Endothelial cell of umbilical vein (primary cell): ENCODE results near the gene TBC1D10B. TPM values are rescaled to one million over a fixed set of nuclear protein-coding genes. Genes with fewer than 3 reads are reported as not detected.

Source experiments
- BruUV-seq: library from RNA; stranded (reverse); fragments of 400-500 nt; replicated peaks from 2 replicates; lab custom pipeline; 2021; lab: Mats Ljungman, UMichigan
- CTCF ChIA-PET: fragments of 300-600, 350-600 bp; sonication (Branson Sonifier 250); formaldehyde crosslinking; loops from one replicate; lab custom pipeline; 2021; ENCODE audit warnings: antibody characterized with exemption, inconsistent platforms; lab: Charles Lee
- POLR2A ChIA-PET: fragments of 300-600, 350-600 bp; sonication (Branson Sonifier 250); formaldehyde crosslinking; loops from one replicate; lab custom pipeline; 2021; ENCODE audit warnings: antibody characterized with exemption, inconsistent platforms; lab: Charles Lee
- DNase-seq: peaks from one replicate; pipeline ENCODE4 v3.0.0-alpha.2; 2011; ENCODE audit warnings: low read depth, low spot score
- FAIRE-seq: peaks from 2 replicates; lab custom pipeline; 2011; peaks lifted over from hg19 to GRCh38; lab: Jason Lieb, UNC
- H2AFZ ChIP-seq: 2 replicates; pipeline ENCODE4 v1.6.0; 2012; ENCODE audit warnings: low read depth, low read length, control low read depth, inconsistent platforms
- H3K27ac ChIP-seq: 2 replicates; pipeline ENCODE4 v1.5.1; 2011; ENCODE audit warnings: low read depth, mild to moderate bottlenecking, control low read depth, low read length, moderate library complexity; ENCODE audit not compliant: insufficient read depth
- H3K27me3 ChIP-seq, 2 experiments: 2 replicates each; pipeline versions ENCODE4 v1.6.0 to v1.6.1; 2011; ENCODE audit warnings: low read length in 2 of 2, mixed read lengths in 1 of 2; ENCODE audit not compliant: control insufficient read depth in 2 of 2, insufficient read depth in 2 of 2
- H3K36me3 ChIP-seq, 2 experiments: 2 replicates in 1 of 2; 3 replicates in 1 of 2; pipeline ENCODE4 v1.5.1; 2011; ENCODE audit warnings: low read length in 2 of 2, mild to moderate bottlenecking in 1 of 2, moderate library complexity in 1 of 2; ENCODE audit not compliant: control insufficient read depth in 2 of 2, insufficient read depth in 2 of 2; ENCODE audit errors: extremely low read depth in 1 of 2
- H3K4me1 ChIP-seq: 3 replicates; pipeline ENCODE4 v1.5.1; 2011; ENCODE audit warnings: mild to moderate bottlenecking, low read length; ENCODE audit not compliant: control insufficient read depth, insufficient read depth; ENCODE audit errors: extremely low read depth
- H3K4me2 ChIP-seq: 2 replicates; pipeline ENCODE4 v1.6.1; 2011; ENCODE audit warnings: low read length, control low read depth, mixed read lengths; ENCODE audit not compliant: insufficient read depth
- H3K4me3 ChIP-seq, 3 experiments: fragments of 200-600 bp in 1 of 3; sonication (generic), shearing (Covaris generic) in 1 of 3; replicated peaks in 1 of 3; 2 replicates each; pipeline ENCODE4 v1.5.1; 2011 to 2016; ENCODE audit warnings: control low read depth in 3 of 3, low read length in 3 of 3, mild to moderate bottlenecking in 2 of 3, inconsistent platforms in 1 of 3, low read depth in 1 of 3, moderate library complexity in 1 of 3; ENCODE audit not compliant: insufficient read depth in 1 of 3
- H3K79me2 ChIP-seq: 2 replicates; pipeline ENCODE4 v1.6.0; 2012; ENCODE audit warnings: low read length, inconsistent platforms; ENCODE audit not compliant: control insufficient read depth, insufficient read depth
- H3K9ac ChIP-seq: replicated peaks from 2 replicates; pipeline ENCODE3; 2011; ENCODE audit warnings: low read length, control low read depth; ENCODE audit not compliant: insufficient read depth; ENCODE audit errors: extremely low read depth
- H3K9me1 ChIP-seq: replicated peaks from 3 replicates; pipeline ENCODE4 v1.6.0; 2011; ENCODE audit warnings: mild to moderate bottlenecking, low read length; ENCODE audit not compliant: control insufficient read depth, insufficient read depth; ENCODE audit errors: extremely low read depth
- H3K9me3 ChIP-seq: replicated peaks from 2 replicates; pipeline ENCODE4 v1.5.1; 2012; ENCODE audit warnings: low read length, inconsistent platforms; ENCODE audit not compliant: control insufficient read depth, insufficient read depth
- H4K20me1 ChIP-seq: replicated peaks from 2 replicates; pipeline ENCODE3; 2011; ENCODE audit warnings: mild to moderate bottlenecking, low read length; ENCODE audit not compliant: control insufficient read depth, insufficient read depth; ENCODE audit errors: extremely low read depth
- EZH2 ChIP-seq: IDR thresholded peaks from 2 replicates; pipeline ENCODE4 v1.6.1; 2012; ENCODE audit warnings: borderline replicate concordance, low read depth, mild to moderate bottlenecking, moderate library complexity, low read length, inconsistent platforms; ENCODE audit not compliant: severe bottlenecking
- MYC ChIP-seq: IDR thresholded peaks from one replicate; pipeline ENCODE4 v1.6.1; 2011; ENCODE audit warnings: mild to moderate bottlenecking, low read depth, low read length
- POLR2AphosphoS5 ChIP-seq: IDR thresholded peaks from 2 replicates; pipeline ENCODE4 v1.6.1; 2012; ENCODE audit warnings: low read depth, mild to moderate bottlenecking, control low read depth, low read length, moderate library complexity; ENCODE audit not compliant: insufficient read depth
- dilution Hi-C: fragments of 300-500 bp; cut with MboI; formaldehyde crosslinking; loops from one replicate; pipeline ENCODE4 v1.15.0; 2019; ENCODE audit warnings: low sequenced_read_pairs; ENCODE audit not compliant: extremely low pct_ligation_motif_present
- intact Hi-C: fragments of 100-400 bp; cut with micrococcal nuclease; formaldehyde crosslinking; loops from one replicate; pipeline ENCODE4 v1.10.0; 2022
- polyA plus RNA-seq, 4 experiments: library from polyadenylated mRNA; depleted of rRNA in 3 of 4; stranded (reverse) in 3 of 4; unstranded in 1 of 4; fragments of >200 nt; gene quantifications; 2 replicates each; pipeline versions ENCODE4 v1.2.1 to v1.2.3, GENCODE V29; 2011 to 2012; ENCODE audit warnings: missing spikeins in 1 of 4
- total RNA-seq: library from RNA; stranded (reverse); gene quantifications from 2 replicates; pipeline ENCODE4 v1.2.3, GENCODE V29; 2021
- TF ChIP-seq, protein P1 (sequence below): IDR thresholded peaks from 2 replicates; pipeline ENCODE4 v1.6.1; 2011; ENCODE audit not compliant: insufficient read depth, insufficient read length

Gene TBC1D10B
- total and polyA plus RNA-seq, 2 donors (not counting 3 experiments of a cell fraction or from before 2014, with no cell fraction given) = 37.0 to 63.0 TPM

- Histone ChIP-seq H3K27me3 (no peaks in the 10 kb centered on the region), H3K4me3 (peak overlapping the region in 2 of 3 experiments; percentile 23 to 60), H3K27ac (peak overlapping the region; percentile 89), H3K79me2 (peaks cover 9% of the 10 kb centered on the region), H3K9ac (peak overlapping the region; percentile 83), H4K20me1 (no peaks in the 10 kb centered on the region), H3K4me2 (peak overlapping the region; percentile 92), H3K9me1 (no peaks in the 10 kb centered on the region), H2AFZ (peak overlapping the region; percentile 23), H3K36me3 (peaks cover 0 to 19% of the 10 kb centered on the region in 2 experiments), H3K4me1 (peaks cover 17% of the 10 kb centered on the region), H3K9me3 (no peaks in the 10 kb centered on the region)
- ChIA-PET CTCF (interaction anchor here (0.7 to 2.1 kb wide), 6 partner anchors 10 to 31 kb away, joined by 3 to 12 read pairs (median 4); partner anchors contain the start of genes DCTPP1 and TBC1D10B), POLR2A (interaction anchor here (0.7 kb wide), 1 partner anchor 21 kb away, joined by 4 read pairs; no protein-coding TSS in a partner anchor)
- DNase-seq (no peak), FAIRE-seq (peak; percentile 31)
- intact Hi-C loops = loop anchor here (1.0 to 10.0 kb wide), 6 partner anchors 10 to 305 kb away; partner anchors contain the start of genes TBC1D10B, TBX6 and YPEL3
- dilution Hi-C loops = no loop called here
- TF ChIP-seq EZH2 = no peak
- no peak for TF ChIP-seq MYC
- TF ChIP-seq, protein P1, sequence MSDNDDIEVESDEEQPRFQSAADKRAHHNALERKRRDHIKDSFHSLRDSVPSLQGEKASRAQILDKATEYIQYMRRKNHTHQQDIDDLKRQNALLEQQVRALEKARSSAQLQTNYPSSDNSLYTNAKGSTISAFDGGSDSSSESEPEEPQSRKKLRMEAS = no peak
- TF ChIP-seq POLR2AphosphoS5 = no peak
- TSS peak; percentile 70 for BruUV-seq
Observed at GRCh38 chr16:30399435-30400186, 29.3 kb upstream of the TBC1D10B start.
